SK-N-SH treated with all-trans-retinoic acid at 6 μM for 48 hours (cell line): ENCODE results near the gene OR13J1.

Experiments
- PATZ1 ChIP-seq: fragments of 250-450 bp; sonication (Bioruptor Pico); IDR thresholded peaks from 2 replicates; pipeline ENCODE4 v1.8.0; 2020; ENCODE audit warnings: mild to moderate bottlenecking, moderate library complexity, borderline replicate concordance
- RARB ChIP-seq: fragments of 250-450 bp; sonication (Bioruptor Pico); IDR thresholded peaks from 2 replicates; pipeline ENCODE4 v1.8.0; 2021; ENCODE audit warnings: mild to moderate bottlenecking, moderate library complexity
- SNAI2 ChIP-seq: fragments of 250-450 bp; sonication (Bioruptor Pico); IDR thresholded peaks from 2 replicates; pipeline ENCODE4 v1.5.0; 2020; ENCODE audit warnings: mild to moderate bottlenecking, moderate library complexity
- ZC3H10 ChIP-seq: fragments of 250-450 bp; sonication (Bioruptor Pico); IDR thresholded peaks from 2 replicates; pipeline ENCODE4 v1.5.1; 2021; ENCODE audit warnings: mild to moderate bottlenecking, moderate library complexity

DNA sequence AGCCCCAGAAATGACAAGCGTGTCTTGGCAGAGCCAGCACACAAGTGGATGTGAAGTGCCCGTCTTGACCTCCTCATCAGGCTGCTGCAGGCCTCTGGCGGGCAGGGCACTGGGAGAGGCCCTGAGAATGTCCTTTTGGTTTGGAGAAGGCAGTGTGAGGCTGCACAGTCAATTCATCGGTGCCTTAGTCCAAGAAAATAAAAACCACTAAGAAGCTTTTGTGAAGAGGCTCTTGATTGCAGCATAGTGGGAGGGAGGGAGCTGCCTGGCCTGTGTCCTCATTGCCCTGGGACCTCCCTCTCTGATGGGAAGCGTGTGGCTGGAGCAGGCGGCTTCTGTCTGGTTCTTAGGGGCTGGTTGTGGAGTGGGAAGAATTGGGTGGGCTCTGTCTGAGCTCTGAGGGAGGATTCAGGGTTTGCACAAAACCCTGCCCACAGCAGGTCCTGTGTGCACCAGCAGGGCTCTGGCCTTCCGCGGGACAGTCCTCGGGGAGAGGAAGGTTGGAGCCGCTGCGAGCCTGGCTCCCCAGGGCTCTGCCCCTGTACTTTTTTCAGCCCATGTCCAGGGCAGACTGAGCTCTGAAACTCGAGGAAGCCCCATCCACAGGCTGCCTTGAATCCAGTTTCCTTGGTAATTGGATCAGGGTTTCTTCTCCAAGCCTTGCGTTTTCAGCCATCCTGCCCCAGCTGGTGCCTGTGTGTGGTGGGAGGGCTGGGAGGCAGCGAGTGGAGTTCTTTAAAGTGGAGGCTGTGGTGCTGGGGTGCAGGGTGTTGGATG is 36.9 kb upstream of the OR13J1 start:
- TF ChIP-seq RARB = no peak
- no peak for TF ChIP-seq ZC3H10 (CRISPR knock-in tag)
- TF ChIP-seq SNAI2 = no peak
- TF ChIP-seq PATZ1 (CRISPR knock-in tag) = no peak
